GM21825 (cell line): ENCODE data around the gene TRIM41.
"Not testable (repeated sequence)": the region's sequence is repeated elsewhere in the genome, so short reads cannot be mapped to it uniquely, and the experiment has no call there.

Experiments
- ATAC-seq: cut with Tn5 transposase; IDR thresholded peaks from one replicate; pipeline ENCODE4 v1.9.1; 2021; ENCODE audit warnings: mild to moderate bottlenecking, moderate library complexity; ENCODE audit not compliant: unreplicated experiment

Gene TRIM41

DNA sequence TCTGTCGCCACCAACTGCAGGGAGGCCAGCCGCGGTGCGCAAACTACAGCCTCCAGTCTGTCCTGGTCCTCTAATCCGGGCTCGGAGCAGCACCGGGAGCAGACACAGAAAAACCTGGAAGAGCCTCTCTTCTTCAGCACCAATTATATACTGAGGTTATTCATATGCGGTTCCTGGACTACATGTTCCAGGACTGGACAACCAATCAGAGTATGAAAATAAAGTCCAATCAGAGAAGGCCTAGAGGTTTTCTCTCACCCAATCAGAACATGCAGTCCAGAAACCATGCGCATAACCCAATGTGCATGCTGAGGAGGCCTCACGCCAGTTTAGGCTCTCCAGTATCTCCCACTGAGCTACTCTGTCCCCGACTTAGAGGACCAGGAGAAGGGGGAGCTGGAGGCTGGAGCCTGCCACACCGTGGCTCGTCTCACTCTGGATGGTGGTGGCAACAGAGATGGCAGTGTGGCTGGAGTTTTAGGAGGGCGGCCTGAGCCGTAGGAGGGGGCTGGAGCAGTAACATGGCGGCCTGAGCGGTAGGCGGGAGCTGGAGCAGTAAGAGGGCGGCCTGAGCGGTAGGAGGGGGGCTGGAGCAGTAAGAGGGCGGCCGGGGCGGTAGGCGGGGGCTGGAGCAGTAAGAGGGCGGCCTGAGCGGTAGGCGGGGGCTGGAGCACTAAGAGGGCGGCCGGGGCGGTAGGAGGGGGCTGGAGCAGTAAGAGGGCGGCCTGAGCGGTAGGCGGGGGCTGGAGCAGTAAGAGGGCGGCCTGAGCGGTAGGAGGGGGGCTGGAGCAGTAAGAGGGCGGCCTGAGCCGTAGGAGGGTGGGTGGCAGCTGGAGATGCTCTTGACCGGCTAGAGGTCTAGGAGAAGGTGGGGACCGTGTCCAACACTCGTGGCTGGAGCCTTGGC is 58.2 kb downstream of the TRIM41 start:
- ATAC-seq: no peak

DNA sequence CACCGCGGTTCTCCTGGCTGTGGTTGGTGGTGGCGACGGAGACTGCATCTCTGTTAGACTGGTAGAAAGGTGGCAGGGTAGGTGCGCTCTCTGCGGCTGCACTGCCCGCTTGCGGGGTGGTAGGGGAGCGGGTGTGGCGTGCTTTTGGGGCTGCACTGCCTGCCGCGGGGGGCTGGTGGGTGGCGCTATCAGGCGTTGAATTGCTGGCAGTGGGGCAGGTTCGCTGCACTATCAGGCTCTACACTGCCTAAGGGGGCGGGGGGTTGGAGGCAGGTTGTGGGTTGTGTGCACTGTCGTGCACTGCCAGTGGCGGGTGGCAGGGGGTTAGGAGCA is 58.9 kb downstream of the TRIM41 start:
- no peak for ATAC-seq

DNA sequence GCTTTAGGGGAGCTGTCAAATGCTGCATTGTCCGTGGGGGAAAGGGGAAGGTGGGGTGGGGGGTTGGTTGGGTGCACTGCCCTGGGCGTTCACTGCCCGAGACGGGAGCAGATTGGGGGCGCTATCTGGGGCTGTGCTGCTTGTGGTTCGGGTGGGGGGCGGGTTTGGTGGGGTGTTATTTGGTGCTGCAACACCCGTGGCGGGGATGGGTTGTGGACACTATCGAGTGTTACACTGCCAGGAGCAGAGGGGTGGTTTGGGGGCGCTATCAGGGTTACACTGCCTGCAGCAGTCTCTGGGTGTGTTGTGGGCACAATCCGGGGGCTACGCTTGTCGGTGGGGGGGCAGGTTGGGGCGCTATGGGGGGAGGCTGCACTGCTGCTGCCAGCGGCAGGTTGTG is 59.3 kb downstream of the TRIM41 start:
- not testable (repeated sequence) for ATAC-seq

DNA sequence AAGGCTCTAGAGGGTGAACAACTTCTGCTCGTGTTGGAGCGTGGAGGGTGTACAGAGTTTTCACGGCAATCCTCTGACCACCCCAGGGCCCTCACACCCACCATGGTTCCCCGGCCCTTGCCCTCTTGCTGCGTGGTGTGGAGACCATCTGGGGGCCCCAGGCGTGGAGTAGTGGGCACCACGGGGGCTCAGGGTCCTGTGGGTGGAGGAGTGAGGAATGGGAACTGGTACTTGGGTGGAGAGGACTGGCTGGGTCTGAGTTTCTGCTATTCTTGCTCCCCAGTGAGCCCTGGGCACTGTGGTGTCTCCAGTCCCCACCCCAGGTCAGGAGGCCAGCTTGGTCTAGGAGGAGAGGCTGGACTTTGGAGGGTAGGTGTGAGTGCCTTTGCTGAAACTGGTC is 59.8 kb downstream of the TRIM41 start:
- ATAC-seq: no peak

DNA sequence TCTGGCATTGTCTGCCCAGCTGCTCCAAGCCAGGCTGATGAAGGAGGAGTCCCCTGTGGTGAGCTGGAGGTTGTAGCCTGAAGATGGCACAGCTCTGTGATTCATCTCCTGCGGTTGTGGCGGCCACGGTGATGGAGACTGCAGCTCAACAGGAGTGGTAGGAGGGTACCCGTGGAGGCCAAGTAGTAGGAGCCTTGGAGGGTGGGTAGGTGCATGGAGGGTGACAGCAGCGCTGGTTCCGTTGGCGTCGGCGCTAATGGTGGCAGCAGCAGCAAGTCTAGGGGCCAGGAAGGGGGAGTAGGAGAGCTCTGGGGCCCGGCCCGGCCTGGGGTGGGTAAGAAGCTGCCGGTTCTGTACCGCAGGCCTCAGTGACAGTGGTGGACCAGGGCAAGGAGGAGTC is 60.3 kb downstream of the TRIM41 start:
- ATAC-seq: no peak

DNA sequence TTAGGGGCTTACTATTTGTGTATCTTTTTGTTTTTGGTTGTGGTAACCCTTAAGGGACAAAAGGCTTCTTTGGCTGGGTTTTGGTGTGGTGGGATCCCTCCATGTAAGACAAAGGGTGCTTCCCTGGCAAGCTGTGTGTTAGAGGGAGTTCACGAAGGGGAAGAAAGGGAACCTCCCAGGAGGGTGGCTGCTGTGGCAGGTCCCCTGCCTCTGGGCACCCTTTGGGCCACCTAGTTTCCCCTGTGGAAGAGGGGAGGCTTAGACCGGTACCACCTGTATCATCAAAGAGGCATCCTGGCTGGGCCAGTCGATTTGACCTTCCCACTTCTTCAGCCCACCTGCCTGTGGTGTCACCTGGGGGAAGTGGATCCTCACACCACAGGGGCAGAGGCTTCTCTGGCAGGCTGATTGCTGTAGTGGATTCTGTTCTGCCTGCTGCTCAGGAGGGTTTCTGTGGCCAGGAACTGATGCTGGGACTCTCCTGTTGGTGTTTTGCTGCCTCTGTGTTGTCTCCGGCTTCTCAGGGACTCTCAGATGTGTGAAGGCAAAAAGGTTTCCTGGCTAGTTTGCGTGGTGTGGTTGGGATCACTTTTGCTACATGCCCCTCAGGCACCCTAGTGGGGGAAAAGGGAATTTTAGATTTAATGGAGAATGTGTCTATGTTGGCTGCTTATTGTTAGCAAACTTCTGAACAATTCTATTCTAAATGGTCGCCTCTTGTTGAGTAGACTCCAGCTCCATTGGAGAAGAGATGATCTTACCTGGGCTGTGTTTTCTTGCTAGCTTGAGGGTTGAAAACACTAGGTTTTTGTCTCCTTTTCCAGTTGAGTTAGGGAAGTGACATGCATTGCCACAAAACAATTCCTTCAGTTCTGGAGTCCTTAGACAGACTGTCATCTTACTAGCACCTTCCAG is 61.0 kb downstream of the TRIM41 start:
- not testable (repeated sequence) for ATAC-seq
